ENCODE results near the gene RUVBL2.

DNA sequence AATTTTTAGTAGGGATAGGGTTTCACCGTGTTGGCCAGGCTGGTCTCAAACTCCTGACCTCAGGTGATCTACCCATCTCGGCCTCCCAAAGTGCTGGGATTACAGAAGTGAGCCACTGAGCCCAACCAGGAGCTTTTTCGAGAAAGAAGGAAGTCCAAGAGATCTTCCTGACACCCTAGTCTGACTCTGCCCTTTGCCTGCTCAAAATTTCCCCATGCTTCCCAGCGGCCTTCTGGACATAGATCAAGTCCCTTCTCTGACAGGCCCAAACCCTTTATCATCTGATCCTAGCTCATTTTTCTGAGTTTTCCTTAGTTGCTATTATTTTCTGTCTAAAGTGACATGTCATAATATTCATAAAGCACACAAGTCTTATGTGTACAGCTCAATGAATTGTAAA is 40.5 kb upstream of the RUVBL2 start:
- no peak for TF ChIP-seq POLR2AphosphoS5 (IDR thresholded peaks at IDR 0.05; ENCODE audit: low read depth, low read length)
- TF ChIP-seq, protein P1, sequence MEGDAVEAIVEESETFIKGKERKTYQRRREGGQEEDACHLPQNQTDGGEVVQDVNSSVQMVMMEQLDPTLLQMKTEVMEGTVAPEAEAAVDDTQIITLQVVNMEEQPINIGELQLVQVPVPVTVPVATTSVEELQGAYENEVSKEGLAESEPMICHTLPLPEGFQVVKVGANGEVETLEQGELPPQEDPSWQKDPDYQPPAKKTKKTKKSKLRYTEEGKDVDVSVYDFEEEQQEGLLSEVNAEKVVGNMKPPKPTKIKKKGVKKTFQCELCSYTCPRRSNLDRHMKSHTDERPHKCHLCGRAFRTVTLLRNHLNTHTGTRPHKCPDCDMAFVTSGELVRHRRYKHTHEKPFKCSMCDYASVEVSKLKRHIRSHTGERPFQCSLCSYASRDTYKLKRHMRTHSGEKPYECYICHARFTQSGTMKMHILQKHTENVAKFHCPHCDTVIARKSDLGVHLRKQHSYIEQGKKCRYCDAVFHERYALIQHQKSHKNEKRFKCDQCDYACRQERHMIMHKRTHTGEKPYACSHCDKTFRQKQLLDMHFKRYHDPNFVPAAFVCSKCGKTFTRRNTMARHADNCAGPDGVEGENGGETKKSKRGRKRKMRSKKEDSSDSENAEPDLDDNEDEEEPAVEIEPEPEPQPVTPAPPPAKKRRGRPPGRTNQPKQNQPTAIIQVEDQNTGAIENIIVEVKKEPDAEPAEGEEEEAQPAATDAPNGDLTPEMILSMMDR (IDR thresholded peaks at IDR 0.05) = no peak
- TF ChIP-seq, protein P2, sequence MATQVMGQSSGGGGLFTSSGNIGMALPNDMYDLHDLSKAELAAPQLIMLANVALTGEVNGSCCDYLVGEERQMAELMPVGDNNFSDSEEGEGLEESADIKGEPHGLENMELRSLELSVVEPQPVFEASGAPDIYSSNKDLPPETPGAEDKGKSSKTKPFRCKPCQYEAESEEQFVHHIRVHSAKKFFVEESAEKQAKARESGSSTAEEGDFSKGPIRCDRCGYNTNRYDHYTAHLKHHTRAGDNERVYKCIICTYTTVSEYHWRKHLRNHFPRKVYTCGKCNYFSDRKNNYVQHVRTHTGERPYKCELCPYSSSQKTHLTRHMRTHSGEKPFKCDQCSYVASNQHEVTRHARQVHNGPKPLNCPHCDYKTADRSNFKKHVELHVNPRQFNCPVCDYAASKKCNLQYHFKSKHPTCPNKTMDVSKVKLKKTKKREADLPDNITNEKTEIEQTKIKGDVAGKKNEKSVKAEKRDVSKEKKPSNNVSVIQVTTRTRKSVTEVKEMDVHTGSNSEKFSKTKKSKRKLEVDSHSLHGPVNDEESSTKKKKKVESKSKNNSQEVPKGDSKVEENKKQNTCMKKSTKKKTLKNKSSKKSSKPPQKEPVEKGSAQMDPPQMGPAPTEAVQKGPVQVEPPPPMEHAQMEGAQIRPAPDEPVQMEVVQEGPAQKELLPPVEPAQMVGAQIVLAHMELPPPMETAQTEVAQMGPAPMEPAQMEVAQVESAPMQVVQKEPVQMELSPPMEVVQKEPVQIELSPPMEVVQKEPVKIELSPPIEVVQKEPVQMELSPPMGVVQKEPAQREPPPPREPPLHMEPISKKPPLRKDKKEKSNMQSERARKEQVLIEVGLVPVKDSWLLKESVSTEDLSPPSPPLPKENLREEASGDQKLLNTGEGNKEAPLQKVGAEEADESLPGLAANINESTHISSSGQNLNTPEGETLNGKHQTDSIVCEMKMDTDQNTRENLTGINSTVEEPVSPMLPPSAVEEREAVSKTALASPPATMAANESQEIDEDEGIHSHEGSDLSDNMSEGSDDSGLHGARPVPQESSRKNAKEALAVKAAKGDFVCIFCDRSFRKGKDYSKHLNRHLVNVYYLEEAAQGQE (IDR thresholded peaks at IDR 0.05; ENCODE audit: insufficient read depth in 1 of 2, low read depth in 2 of 2, low read length in 1 of 2) = no peak
